PC-3 (cell line): ENCODE results near the gene ERO1B.

Source experiments
- CTCF ChIP-seq: fragments of 300-600 bp; sonication (generic); conservative IDR thresholded peaks from 2 replicates; pipeline ENCODE4 v1.5.1; 2017; ENCODE audit warnings: antibody characterized with exemption, low read depth, mild to moderate bottlenecking, low read length
- EZH2phosphoT487 ChIP-seq: fragments of 300-600 bp; sonication (generic); IDR thresholded peaks from 2 replicates; pipeline ENCODE4 v1.6.1; 2018; ENCODE audit warnings: mild to moderate bottlenecking, antibody characterized with exemption, low read length, borderline replicate concordance

- TF ChIP-seq CTCF, result no peak
- TF ChIP-seq EZH2phosphoT487, result no peak
Observed at GRCh38 chr1:236304682-236305081, 22.9 kb upstream of the ERO1B start.
